ENCODE data around the gene KRT38. TPM values are rescaled to one million over a fixed set of nuclear protein-coding genes. Genes with fewer than 3 reads are reported as not detected.

KRT38 gene
- total RNA-seq, 1 experiment from 2014 or later = not detected

DNA sequence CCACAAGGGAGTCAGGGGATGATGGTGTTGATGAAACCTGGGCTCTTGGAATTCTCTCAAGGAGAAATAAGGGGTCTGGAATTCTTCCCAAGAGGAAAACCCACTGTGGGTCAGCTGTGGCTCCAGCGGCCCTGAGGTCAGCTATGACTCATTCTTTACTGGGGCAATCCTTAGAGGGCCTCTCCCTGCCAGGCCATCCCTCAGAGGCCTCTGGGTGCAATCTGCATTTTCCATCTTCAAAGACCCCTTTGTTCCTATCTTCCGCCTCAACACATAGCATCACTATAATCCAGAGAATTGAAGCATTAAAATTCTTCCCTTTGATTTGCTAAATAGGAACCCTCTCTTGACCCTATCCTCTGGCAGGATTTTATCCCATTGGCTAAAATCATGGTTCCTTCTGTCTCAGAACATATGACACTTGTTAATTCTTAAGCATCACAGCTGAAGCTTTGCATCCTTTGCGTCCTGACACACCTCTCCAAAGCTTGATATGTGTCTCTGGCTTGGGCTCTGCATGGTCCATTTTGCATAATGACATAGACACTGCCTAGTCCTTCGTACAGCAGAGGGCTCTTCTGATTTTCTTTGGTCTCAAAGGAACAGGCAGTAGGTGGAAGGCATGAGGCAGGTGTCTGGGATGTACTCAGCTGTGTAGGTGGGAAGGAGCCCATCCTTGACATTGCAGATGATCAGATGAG lies 12.0 kb downstream of the KRT38 start:
- H3K4me3 Mint-ChIP-seq = no peak overlapping the region
- no peak overlapping the region for H3K23ac ChIP-seq (ENCODE audit: insufficient read length, low read depth, low read length)

More for the DNA sequence above, 12.0 kb downstream of the KRT38 start:
- Mint-ChIP-seq H3K9me3 (no peaks in the 10 kb centered on the region), H3K27ac (no peak overlapping the region), H3K4me1 (peaks cover 9 to 11% of the 10 kb centered on the region in 2 experiments), H3K36me3 (ENCODE audit: insufficient read depth in 1 of 3, low read depth in 3 of 3) (no peaks in the 10 kb centered on the region), H3K27me3 (ENCODE audit: low read depth) (peaks cover 4% of the 10 kb centered on the region)
- no peak for DNase-seq
- Histone ChIP-seq H3K9ac (ENCODE audit: extremely low read depth, insufficient read length, low read length) (no peak overlapping the region), H2BK12ac (ENCODE audit: insufficient read length, low read depth, low read length) (no peak overlapping the region), H3T11ph (ENCODE audit: low read length) (no peak overlapping the region), H3K9me3 (ENCODE audit: control insufficient read depth, low read depth, low read length) (no peaks in the 10 kb centered on the region), H3K27me3 (ENCODE audit: insufficient read depth, low read length) (no peaks in the 10 kb centered on the region), H3K4me1 (ENCODE audit: insufficient read depth, low read length) (no peaks in the 10 kb centered on the region), H4K8ac (replicated peaks; ENCODE audit: insufficient read length, low read depth, low read length) (no peak overlapping the region), H3K18ac (ENCODE audit: insufficient read length, low read depth, low read length) (no peak overlapping the region), H2AK5ac (ENCODE audit: insufficient read length, low read length) (no peak overlapping the region), H3K79me1 (ENCODE audit: insufficient read depth, low read depth, low read length, poor library complexity, severe bottlenecking) (no peaks in the 10 kb centered on the region), H3K56ac (ENCODE audit: insufficient read length, low read depth, low read length) (no peak overlapping the region), H3K4me2 (ENCODE audit: insufficient read depth, insufficient read length, low read length) (no peak overlapping the region), H3K79me2 (ENCODE audit: insufficient read depth, low read length) (no peaks in the 10 kb centered on the region), H2AFZ (ENCODE audit: low read length) (no peak overlapping the region), H3K4ac (ENCODE audit: low read depth, low read length) (no peak overlapping the region), H4K91ac (ENCODE audit: insufficient read length, low read depth, low read length) (no peak overlapping the region), H4K20me1 (ENCODE audit: control insufficient read depth, insufficient read depth, insufficient read length) (no peaks in the 10 kb centered on the region), H3K27ac (ENCODE audit: insufficient read length, low read depth, low read length) (no peak overlapping the region), H2BK120ac (ENCODE audit: low read depth, low read length, poor library complexity, severe bottlenecking) (no peak overlapping the region), H2BK5ac (ENCODE audit: insufficient read length, low read length) (no peak overlapping the region), H2BK20ac (ENCODE audit: low read depth, low read length, poor library complexity, severe bottlenecking) (no peak overlapping the region), H3K23me2 (ENCODE audit: insufficient read length, low read depth, low read length, poor library complexity, severe bottlenecking) (no peaks in the 10 kb centered on the region), H4K5ac (ENCODE audit: insufficient read length, low read depth, low read length) (no peak overlapping the region), H2BK15ac (ENCODE audit: low read depth, low read length) (no peak overlapping the region), H3K14ac (ENCODE audit: insufficient read depth, low read length) (no peak overlapping the region)
- no peak for TF ChIP-seq CTCF (conservative IDR thresholded peaks at IDR 0.05)
- no CpG with 5 or more reads among the region's 4 CpGs for WGBS (ENCODE audit: extremely low coverage, insufficient read length, low lambda C conversion rate)

Data from H9 (cell line).